SK-N-SH (cell line): ENCODE measurements around the gene COA6.

Experiments
- CHD2 ChIP-seq: fragments of 150-350 bp; IDR thresholded peaks from 2 replicates; pipeline ENCODE4 v1.6.1; 2018; ENCODE audit warnings: low read length; ENCODE audit not compliant: partially characterized antibody
- CTCF ChIP-seq: fragments of 200-600 bp; sonication (generic); IDR thresholded peaks from 2 replicates; pipeline ENCODE4 v1.6.1; 2017; ENCODE audit warnings: antibody characterized with exemption, mild to moderate bottlenecking, moderate library complexity
- ELF1 ChIP-seq: IDR thresholded peaks from 2 replicates; pipeline ENCODE4 v1.4.0; 2012
- EZH2phosphoT487 ChIP-seq: fragments of 200-600 bp; sonication (generic); IDR thresholded peaks from 2 replicates; pipeline ENCODE4 v1.6.1; 2017; ENCODE audit warnings: low read depth, mixed run types, mild to moderate bottlenecking, antibody characterized with exemption, moderate library complexity, borderline replicate concordance
- GABPA ChIP-seq: IDR thresholded peaks from 2 replicates; pipeline ENCODE4 v1.4.0; 2012; ENCODE audit warnings: low read depth, mild to moderate bottlenecking
- GATA2 ChIP-seq: sonication (generic); formaldehyde crosslinking; IDR thresholded peaks from 2 replicates; pipeline ENCODE4 v1.5.0; 2020; ENCODE audit warnings: mild to moderate bottlenecking, missing genetic modification reagents
- JUND ChIP-seq: IDR thresholded peaks from 2 replicates; pipeline ENCODE4 v1.4.0; 2012
- POLR2AphosphoS5 ChIP-seq: IDR thresholded peaks from 2 replicates; pipeline ENCODE4 v1.6.1; 2012; ENCODE audit warnings: low read depth, low read length
- REST ChIP-seq: IDR thresholded peaks from 2 replicates; pipeline ENCODE4 v1.6.1; 2012; ENCODE audit warnings: mild to moderate bottlenecking, low read depth, low read length, moderate library complexity
- RXRA ChIP-seq: IDR thresholded peaks from 2 replicates; pipeline ENCODE4 v1.4.0; 2012; ENCODE audit warnings: low read depth, mild to moderate bottlenecking, borderline replicate concordance
- YY1 ChIP-seq: IDR thresholded peaks from 2 replicates; pipeline ENCODE4 v1.4.0; 2012; ENCODE audit warnings: low read depth, mild to moderate bottlenecking

GRCh38 chr1:234412830-234413229 lies 39.6 kb downstream of the COA6 start:
- TF ChIP-seq CTCF (no peak), ELF1 (no peak), JUND (no peak), POLR2AphosphoS5 (no peak), CHD2 (no peak), EZH2phosphoT487 (no peak), RXRA (no peak), YY1 (no peak), GATA2 (CRISPR knock-in tag) (no peak), GABPA (no peak), REST (no peak)
